Activated naive CD8-positive, alpha-beta T cell treated with anti-CD3 and anti-CD28 coated beads, Interleukin-2, amount 50 U/mL, for 24 hours (primary cell): ENCODE results near the gene NKX3-2.
A peak's percentile ranks its signal among the peaks of the same experiment; 100 is the strongest.
"Not testable (repeated sequence)": the region's sequence is repeated elsewhere in the genome, so short reads cannot be mapped to it uniquely, and the experiment has no call there.

Source experiments
- ATAC-seq: fragments of 150-1000 bp; cut with Tn5 transposase; one replicate; pipeline ENCODE4 v1.10.0; 2021
- DNase-seq: peaks from one replicate; pipeline ENCODE4 v3.0.0; 2021
- H3K27ac Mint-ChIP-seq: one replicate; pipeline ENCODE4 v1.8.0; 2021; ENCODE audit warnings: mild to moderate bottlenecking, mixed read lengths
- H3K27me3 Mint-ChIP-seq: one replicate; pipeline ENCODE4 v1.8.0; 2021; ENCODE audit warnings: mixed read lengths
- H3K36me3 Mint-ChIP-seq: one replicate; pipeline ENCODE4 v1.8.0; 2021; ENCODE audit warnings: low read depth, mixed read lengths
- H3K4me1 Mint-ChIP-seq: one replicate; pipeline ENCODE4 v1.8.0; 2021; ENCODE audit warnings: mixed read lengths
- H3K4me3 Mint-ChIP-seq: one replicate; pipeline ENCODE4 v1.8.0; 2021; ENCODE audit warnings: mild to moderate bottlenecking, moderate library complexity, mixed read lengths
- H3K9me3 Mint-ChIP-seq: one replicate; pipeline ENCODE4 v1.8.0; 2021; ENCODE audit warnings: mixed read lengths

The NKX3-2 gene

DNA sequence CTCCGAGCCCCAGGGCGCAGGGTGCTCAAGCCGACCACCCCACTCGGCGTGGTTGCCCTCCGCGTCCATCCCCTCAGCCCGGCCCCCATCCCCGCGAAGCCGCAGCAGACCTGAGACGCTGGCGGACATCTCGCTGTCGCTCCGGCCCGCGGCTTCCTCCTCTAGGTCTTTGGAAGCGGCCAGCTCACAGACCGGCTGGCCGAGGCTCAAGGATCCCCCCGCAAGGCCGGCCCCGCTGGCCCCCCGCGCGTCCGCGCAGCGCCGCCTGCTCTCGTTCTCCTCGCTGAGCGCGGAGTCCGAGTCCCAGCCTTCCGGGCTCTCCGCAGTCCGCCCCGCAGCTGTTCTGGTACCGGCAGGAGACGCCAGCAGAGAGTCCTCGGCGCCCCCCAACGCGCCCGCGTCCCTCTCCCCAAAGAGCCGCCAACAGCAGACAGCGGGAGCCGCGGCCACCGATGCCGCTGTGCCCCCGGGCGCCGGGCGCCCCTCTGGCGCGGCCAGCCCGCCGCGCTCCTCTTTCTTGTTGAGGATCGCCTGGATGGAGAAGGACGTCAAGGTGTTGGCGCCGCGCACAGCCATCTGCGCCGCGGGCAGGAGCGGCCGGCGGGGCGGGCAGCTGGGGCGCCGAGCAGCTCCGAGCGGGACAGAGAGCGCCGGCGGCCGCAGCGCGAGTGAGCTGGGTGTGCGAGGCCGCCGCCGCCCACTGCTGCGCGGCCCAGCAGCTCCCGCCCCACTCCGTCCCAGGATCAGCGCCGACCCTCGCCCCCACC is at the start of gene NKX3-2:
Gene NKX3-2, minus strand, starts transcription at position 670 of the 767 bp plus-strand sequence. Its CDS starts 94 bp downstream, at position 576.
- no peak within 1 kb of the TSS for H3K27ac Mint-ChIP-seq
- H3K27me3 Mint-ChIP-seq: peaks cover 70% of the 10 kb centered on the region
- H3K36me3 Mint-ChIP-seq: peaks cover 7% of the 10 kb centered on the region
- peaks cover 5% of the 10 kb centered on the region for H3K9me3 Mint-ChIP-seq
- ATAC-seq (no peak), DNase-seq (peak; percentile 10)
- peak within 1 kb of the TSS; percentile 77 for H3K4me3 Mint-ChIP-seq
- peaks cover 49% of the 10 kb centered on the region for H3K4me1 Mint-ChIP-seq

DNA sequence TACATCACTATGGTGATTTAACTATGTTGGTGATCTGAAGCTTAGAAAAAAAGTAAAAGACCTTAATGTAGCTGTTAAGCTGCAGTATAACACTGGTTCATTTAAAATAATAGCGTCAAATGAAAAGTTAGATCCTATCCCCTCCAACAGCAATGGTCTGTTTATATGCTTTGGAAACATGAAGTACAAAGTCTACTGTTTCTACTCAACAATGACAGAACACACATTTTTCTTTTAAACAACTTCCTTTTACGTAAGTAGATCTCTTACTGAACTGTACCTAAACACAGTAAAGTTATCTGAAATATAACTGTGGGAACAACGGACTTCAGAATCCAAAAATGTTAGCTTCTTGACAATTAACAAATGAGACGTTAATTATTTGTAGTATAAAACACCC is 47.9 kb upstream of the NKX3-2 start:
- DNase-seq (no peak), ATAC-seq (no peak)
- Mint-ChIP-seq H3K27ac (no peak overlapping the region), H3K36me3 (peaks cover 29% of the 10 kb centered on the region), H3K4me1 (no peaks in the 10 kb centered on the region), H3K27me3 (no peaks in the 10 kb centered on the region), H3K4me3 (no peak overlapping the region), H3K9me3 (no peaks in the 10 kb centered on the region)

DNA sequence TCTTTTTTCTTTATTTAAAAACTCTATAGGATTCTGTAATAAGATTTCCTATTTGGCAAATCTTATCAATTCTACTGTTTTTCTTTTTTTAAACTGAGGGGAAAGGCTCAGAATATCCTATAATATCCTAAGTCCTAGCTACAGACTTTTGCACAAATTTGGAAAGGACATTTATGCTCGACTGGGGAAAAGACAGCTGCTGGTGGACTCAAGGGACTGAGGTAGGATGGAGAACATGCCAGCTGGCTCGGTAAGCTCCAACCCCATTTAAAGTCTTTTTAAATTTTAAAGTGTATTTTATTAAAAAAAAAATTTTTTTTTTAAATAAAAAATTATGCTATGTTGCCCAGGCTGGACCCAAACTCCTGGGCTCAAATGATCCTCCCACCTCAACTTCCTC is 46.5 kb upstream of the NKX3-2 start:
- no peak for DNase-seq
- Mint-ChIP-seq H3K4me3 (no peak overlapping the region), H3K9me3 (no peaks in the 10 kb centered on the region), H3K4me1 (no peaks in the 10 kb centered on the region), H3K27ac (peak overlapping the region; percentile 14), H3K36me3 (peaks cover 26% of the 10 kb centered on the region), H3K27me3 (no peaks in the 10 kb centered on the region)
- ATAC-seq: no peak

DNA sequence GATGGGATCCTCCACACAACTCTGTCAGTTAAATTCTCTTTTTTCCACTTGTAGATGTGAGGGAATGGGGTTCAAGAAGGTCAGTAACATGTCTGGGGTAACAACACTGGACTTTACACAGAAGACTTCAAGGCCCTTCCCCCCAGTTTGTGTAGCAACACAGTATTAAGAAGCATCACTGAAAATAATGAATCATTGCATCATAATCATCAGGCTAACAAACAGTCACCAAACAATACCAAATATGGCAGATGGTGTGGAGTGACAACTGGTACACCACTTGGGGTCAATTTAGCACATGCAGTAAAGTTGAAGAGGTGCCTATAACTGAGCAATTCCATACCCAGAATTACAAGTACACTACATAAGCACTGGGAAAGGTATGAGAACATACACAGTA is 44.6 kb upstream of the NKX3-2 start:
- H3K4me1 Mint-ChIP-seq: no peaks in the 10 kb centered on the region

DNA sequence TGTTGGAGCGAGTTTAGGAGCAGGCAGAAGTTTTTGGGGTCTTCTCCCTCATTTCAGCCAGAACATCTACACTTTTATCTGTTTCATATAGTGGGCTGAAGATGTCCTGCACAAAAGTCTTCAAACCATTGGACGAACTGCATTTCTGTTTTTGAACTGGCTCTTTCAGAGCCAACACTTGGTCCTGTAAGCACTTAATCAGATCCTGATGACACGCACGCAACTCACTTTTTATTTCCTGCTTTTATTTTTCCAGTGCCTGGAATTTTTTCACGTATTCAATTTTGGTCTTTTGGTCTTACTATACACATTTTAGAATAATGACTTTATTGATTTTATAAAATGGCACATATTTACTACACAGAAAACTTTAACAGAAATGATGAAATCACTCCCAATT is 40.2 kb upstream of the NKX3-2 start:
- H3K4me3 Mint-ChIP-seq: no peak overlapping the region
- no peak overlapping the region for H3K27ac Mint-ChIP-seq
- H3K4me1 Mint-ChIP-seq: no peaks in the 10 kb centered on the region
- no peak for DNase-seq
- H3K27me3 Mint-ChIP-seq: no peaks in the 10 kb centered on the region
- no peaks in the 10 kb centered on the region for H3K9me3 Mint-ChIP-seq
- no peak for ATAC-seq
- H3K36me3 Mint-ChIP-seq: peaks cover 30% of the 10 kb centered on the region

More for the DNA sequence above, 44.6 kb upstream of the NKX3-2 start:
- Mint-ChIP-seq H3K27me3 (no peaks in the 10 kb centered on the region), H3K9me3 (no peaks in the 10 kb centered on the region), H3K27ac (no peak overlapping the region), H3K36me3 (peaks cover 28% of the 10 kb centered on the region), H3K4me3 (no peak overlapping the region)
- DNase-seq: no peak
- ATAC-seq: no peak

DNA sequence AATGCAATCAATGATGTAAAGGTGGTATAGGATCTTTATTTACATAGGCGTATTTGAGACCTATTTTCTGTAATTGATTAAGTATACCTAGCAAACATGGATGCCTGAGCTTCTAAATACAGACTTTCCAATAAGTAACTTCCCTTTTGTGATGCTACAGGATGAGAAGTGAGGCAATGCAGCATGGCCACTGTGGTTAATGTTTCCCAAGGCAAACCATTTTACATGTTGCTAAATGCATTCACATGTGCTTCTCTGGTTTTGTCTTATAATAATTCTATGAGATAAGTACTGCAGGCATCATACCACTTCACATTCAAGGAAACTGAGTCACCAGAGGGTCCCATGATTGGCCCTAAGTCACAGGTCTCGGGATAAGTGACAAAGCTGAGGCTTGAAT is 35.7 kb upstream of the NKX3-2 start:
- Mint-ChIP-seq H3K36me3 (peaks cover 32% of the 10 kb centered on the region), H3K9me3 (no peaks in the 10 kb centered on the region), H3K4me1 (no peaks in the 10 kb centered on the region), H3K27me3 (no peaks in the 10 kb centered on the region), H3K4me3 (no peak overlapping the region), H3K27ac (no peak overlapping the region)
- ATAC-seq (no peak), DNase-seq (no peak)

DNA sequence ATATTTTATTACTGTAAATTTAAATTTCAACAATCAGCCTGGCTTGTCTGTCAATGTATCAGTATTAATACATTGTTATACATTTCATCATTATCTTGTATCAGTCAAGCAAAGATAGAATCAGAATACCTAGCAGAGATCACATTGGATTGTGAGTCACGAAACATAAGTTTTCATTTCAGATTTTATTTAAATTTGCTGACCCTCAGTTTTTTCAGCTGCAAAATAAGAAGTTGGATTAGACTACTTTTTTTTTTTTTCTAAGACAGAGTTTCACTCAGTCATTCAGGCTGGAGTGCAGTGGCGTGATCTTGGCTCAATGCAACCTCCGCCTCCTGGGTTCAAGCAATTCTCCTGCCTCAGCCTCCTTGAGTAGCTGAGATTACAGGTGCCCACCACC is 33.4 kb upstream of the NKX3-2 start:
- no peak overlapping the region for H3K27ac Mint-ChIP-seq
- no peak overlapping the region for H3K4me3 Mint-ChIP-seq
- H3K9me3 Mint-ChIP-seq: no peaks in the 10 kb centered on the region
- DNase-seq: no peak
- peaks cover 34% of the 10 kb centered on the region for H3K36me3 Mint-ChIP-seq
- no peaks in the 10 kb centered on the region for H3K27me3 Mint-ChIP-seq
- no peak for ATAC-seq
- no peaks in the 10 kb centered on the region for H3K4me1 Mint-ChIP-seq

DNA sequence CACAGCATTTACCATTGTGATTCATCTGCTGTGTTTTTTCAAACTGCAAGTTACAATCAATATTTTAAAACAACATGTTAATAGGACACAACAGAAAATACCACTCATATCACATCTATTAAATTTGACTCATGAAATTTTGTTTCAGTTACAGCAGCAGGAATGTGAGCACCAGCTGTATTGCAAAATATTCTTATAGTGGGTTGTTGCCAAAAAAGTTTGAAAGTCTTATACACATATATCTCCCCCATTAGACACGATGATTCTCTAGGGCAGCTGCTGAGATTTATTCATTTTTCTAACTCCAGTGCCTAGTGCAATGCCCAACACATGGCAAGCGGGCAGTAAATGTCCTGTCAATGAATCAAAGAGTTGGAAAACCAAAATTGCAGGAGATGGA is 26.6 kb upstream of the NKX3-2 start:
- peaks cover 35% of the 10 kb centered on the region for H3K36me3 Mint-ChIP-seq
- no peaks in the 10 kb centered on the region for H3K27me3 Mint-ChIP-seq
- ATAC-seq (no peak), DNase-seq (no peak)
- no peaks in the 10 kb centered on the region for H3K4me1 Mint-ChIP-seq
- H3K27ac Mint-ChIP-seq: no peak overlapping the region
- no peaks in the 10 kb centered on the region for H3K9me3 Mint-ChIP-seq
- no peak overlapping the region for H3K4me3 Mint-ChIP-seq

DNA sequence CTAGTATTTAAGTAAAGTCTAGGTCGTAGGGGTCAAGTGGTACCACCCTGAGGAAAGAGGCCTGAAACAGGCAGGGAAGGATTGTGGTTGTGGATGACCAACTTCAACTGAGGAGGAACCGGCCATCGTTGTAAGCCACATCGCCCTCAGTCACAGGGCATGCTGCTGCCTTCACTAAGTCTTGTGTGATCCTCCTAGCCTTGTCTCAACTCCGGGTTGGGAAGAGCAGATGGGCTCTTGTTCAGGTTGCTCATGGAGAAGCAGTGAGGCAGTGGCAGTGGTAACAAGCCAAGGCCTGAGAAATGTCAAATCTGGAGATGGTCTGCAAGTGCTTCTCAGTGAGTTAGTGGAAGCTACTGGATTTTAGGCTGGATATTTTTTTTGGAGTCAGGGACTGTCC is 22.8 kb upstream of the NKX3-2 start:
- ATAC-seq (no peak), DNase-seq (no peak)
- no peak overlapping the region for H3K4me3 Mint-ChIP-seq
- no peak overlapping the region for H3K27ac Mint-ChIP-seq
- no peaks in the 10 kb centered on the region for H3K4me1 Mint-ChIP-seq
- no peaks in the 10 kb centered on the region for H3K27me3 Mint-ChIP-seq
- H3K36me3 Mint-ChIP-seq: peaks cover 26% of the 10 kb centered on the region
- no peaks in the 10 kb centered on the region for H3K9me3 Mint-ChIP-seq

DNA sequence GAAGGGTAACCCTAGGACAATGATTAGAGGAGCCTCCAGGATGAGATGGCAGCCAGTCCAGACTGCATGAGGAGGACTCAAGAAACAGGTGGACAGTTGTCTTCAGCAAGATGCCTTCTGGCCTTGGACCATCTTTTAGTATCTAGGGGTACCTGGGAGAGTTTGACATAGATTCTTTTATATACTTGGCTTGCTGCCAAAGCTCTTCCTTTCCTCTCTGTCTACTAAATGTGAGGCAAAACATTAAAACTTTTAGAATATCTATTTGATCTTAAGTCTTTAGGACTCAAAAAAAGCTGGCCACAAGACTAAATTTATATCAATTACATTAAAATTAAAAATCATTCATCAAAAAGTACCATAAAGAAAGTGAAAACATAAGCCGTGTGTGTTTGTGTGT is 18.6 kb upstream of the NKX3-2 start:
- Mint-ChIP-seq H3K4me1 (no peaks in the 10 kb centered on the region), H3K36me3 (peaks cover 9% of the 10 kb centered on the region), H3K9me3 (no peaks in the 10 kb centered on the region), H3K27ac (no peak overlapping the region), H3K4me3 (no peak overlapping the region), H3K27me3 (peaks cover 4% of the 10 kb centered on the region)
- DNase-seq (no peak), ATAC-seq (no peak)

DNA sequence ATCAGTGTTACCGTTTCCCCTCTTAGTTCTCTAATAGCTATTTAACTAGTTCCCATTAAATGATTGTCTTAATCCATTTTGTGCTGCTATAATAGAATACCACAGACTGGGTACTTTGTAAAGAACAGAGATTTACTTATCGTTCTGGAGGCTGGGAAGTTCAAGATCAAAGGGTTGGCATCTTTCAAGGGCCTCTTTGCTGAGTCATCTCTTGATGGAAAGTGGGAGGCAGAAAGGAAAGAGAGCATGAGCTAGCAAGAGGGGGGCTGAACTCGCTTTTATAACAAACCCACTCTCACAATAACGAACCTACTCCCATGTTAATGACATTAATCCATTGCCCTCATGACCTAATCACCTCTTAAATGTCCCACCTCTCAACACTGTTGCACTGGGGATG is 17.4 kb upstream of the NKX3-2 start:
- H3K4me1 Mint-ChIP-seq: no peaks in the 10 kb centered on the region
- no peak overlapping the region for H3K4me3 Mint-ChIP-seq
- peaks cover 4% of the 10 kb centered on the region for H3K36me3 Mint-ChIP-seq
- H3K27ac Mint-ChIP-seq: no peak overlapping the region
- no peaks in the 10 kb centered on the region for H3K9me3 Mint-ChIP-seq
- no peak for ATAC-seq
- DNase-seq: no peak
- H3K27me3 Mint-ChIP-seq: peaks cover 11% of the 10 kb centered on the region

DNA sequence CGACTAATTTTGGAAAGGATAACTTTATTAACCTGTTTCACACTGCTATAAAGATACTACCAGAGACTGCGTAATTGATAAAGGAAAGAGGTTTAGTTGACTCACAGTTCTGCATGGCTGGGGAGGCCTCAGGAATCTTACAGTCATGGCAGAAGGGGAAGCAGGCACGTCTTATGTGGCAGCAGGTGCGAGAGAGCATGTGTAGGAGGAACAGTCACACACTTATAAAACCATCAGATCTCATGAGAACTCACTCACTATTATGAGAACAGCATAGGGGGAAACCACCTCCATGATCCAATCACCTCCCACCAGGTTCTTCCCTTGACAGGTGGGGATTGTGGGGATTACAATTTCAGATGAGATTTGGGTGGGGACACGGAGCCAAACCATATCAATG is 15.8 kb upstream of the NKX3-2 start:
- H3K36me3 Mint-ChIP-seq, DNase-seq, H3K4me3 Mint-ChIP-seq, H3K27ac Mint-ChIP-seq, H3K9me3 Mint-ChIP-seq, ATAC-seq, H3K4me1 Mint-ChIP-seq: not testable (repeated sequence)
- H3K27me3 Mint-ChIP-seq: peaks cover 17% of the 10 kb centered on the region

DNA sequence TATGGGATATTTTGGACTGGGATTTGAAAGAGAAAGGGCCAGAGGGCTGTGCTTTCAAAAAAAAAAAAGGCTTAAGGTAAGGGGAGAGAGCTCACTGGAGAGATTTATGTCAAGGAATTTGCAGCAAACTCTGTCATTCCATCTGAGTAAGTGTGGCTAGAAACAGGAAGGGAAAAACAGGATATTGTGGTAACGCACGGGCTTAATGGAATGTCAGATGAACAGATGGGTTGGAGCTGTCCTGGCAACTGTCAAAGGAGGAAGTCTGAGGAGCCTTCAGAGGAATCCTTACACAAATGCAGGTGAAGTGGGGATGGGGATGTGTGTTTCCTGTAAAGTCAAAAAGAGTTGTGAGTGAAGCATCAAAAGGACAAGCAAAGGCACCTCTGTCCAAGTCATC is 15.1 kb upstream of the NKX3-2 start:
- Mint-ChIP-seq H3K27ac (no peak overlapping the region), H3K4me3 (no peak overlapping the region), H3K9me3 (no peaks in the 10 kb centered on the region), H3K36me3 (no peaks in the 10 kb centered on the region), H3K4me1 (no peaks in the 10 kb centered on the region), H3K27me3 (peaks cover 17% of the 10 kb centered on the region)
- ATAC-seq (no peak), DNase-seq (no peak)

DNA sequence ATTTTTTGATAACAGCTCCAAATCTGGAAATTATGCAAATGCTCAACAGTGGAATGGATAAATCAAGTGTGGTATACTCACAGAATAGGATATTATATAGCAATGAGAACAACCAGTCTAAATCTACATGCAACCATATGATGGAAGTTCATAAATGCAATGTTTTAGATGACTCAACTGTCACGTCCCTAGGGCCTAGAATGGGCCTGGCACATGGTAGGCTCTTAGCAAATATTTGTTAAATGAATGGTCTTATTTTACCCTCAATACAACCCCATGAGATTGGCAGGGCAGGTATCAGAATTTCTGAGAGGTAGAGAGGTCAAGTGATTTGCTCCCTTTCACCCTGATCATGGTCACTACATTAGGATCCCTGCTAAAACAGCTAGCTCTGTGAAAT is 14.6 kb upstream of the NKX3-2 start:
- Mint-ChIP-seq H3K36me3 (no peaks in the 10 kb centered on the region), H3K4me1 (no peaks in the 10 kb centered on the region), H3K27me3 (peaks cover 17% of the 10 kb centered on the region), H3K9me3 (no peaks in the 10 kb centered on the region), H3K4me3 (no peak overlapping the region), H3K27ac (no peak overlapping the region)
- DNase-seq (no peak), ATAC-seq (no peak)

DNA sequence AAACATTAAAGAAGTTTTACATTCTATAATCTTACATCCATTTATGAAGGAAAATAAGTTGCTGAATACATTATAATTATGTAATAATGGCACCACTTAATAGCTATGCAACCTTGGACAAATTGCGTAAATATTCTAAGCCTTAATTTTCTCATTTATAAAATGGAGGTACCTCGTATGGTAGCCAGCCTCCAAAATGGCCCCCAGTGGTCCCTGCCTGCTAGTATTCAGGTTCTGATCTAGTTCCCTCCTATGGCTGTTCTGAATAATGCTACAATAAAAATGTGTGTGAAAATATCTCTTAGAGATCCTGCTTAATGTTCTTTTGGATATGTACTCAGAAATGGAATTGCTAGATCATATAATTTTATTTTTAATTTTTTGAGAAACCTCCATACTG is 11.0 kb upstream of the NKX3-2 start:
- H3K27ac Mint-ChIP-seq: no peak overlapping the region
- ATAC-seq: no peak
- no peak overlapping the region for H3K4me3 Mint-ChIP-seq
- H3K27me3 Mint-ChIP-seq: peaks cover 46% of the 10 kb centered on the region
- H3K36me3 Mint-ChIP-seq: no peaks in the 10 kb centered on the region
- no peaks in the 10 kb centered on the region for H3K9me3 Mint-ChIP-seq
- no peak for DNase-seq
- no peaks in the 10 kb centered on the region for H3K4me1 Mint-ChIP-seq

DNA sequence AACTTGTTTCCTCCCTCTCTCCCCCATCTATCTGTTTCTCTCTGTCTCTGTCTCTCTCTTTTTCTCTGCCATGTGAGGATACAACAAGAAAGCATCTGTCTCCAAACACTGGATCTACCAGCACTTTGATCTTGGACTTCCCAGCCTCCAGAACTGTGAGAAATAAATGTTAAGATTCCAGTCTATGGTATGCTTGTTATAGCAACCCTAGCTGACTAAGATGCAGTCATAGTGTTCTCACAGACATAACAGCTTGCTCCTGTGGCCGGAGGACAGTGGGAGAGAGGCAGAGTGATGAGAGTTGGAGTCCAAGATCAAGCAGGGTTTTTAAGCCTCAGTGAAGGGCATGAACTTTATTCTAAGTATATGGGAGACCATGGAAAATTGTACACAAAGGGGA is 8.8 kb upstream of the NKX3-2 start:
- no peak for DNase-seq
- Mint-ChIP-seq H3K9me3 (no peaks in the 10 kb centered on the region), H3K27ac (no peak overlapping the region), H3K4me1 (peaks cover 8% of the 10 kb centered on the region), H3K36me3 (no peaks in the 10 kb centered on the region), H3K27me3 (peaks cover 60% of the 10 kb centered on the region), H3K4me3 (no peak overlapping the region)
- no peak for ATAC-seq
